GM08714 (cell line): ENCODE data around the gene NIBAN1.

Experiments used
- H3K4me3 ChIP-seq: fragments of 200-500 bp; sonication (Bioruptor generic); 2 replicates; pipeline ENCODE4 v1.5.1; 2014; ENCODE audit warnings: mild to moderate bottlenecking, low read length, inconsistent platforms
- ZNF274 ChIP-seq: IDR thresholded peaks from 2 replicates; pipeline ENCODE4 v1.6.1; 2012; ENCODE audit warnings: mild to moderate bottlenecking, low read depth, low read length

NIBAN1 gene

DNA sequence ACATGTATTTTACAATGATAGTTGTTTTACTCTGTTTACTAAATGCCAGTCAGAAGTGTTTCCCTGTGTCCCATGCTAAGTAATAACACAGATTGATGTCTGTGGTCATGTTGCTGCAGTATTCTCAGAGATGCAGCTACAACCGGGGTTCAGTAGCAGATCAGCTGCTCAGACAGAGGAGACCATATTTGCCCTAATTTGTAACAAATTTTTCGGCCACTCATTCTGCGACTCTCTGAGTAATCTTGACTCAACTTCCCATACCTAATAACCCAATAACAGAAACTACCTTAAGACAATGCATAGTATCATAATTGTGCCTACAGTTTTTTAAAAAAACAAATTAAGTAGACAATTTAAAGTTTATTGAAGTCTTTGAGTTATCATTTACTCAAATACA lies 32.6 kb downstream of the NIBAN1 start:
- no peak for TF ChIP-seq ZNF274
- no peak overlapping the region for H3K4me3 ChIP-seq

DNA sequence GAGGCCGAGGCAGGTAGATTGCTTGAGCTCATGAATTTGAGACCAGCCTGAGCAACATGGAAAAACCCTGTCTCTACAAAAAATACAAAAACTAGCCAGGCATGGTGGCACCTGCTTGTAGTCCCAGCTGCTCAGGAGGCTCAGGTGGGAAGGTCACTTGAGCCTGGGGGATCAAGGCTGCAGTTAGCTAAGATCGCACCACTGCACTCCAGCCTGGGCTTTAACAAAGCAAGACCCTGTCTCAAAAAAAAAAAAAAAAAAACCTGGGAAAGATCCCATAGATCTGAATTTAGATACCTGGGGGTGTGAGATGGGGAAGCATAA lies 32.9 kb downstream of the NIBAN1 start:
- no peak overlapping the region for H3K4me3 ChIP-seq
- no peak for TF ChIP-seq ZNF274

DNA sequence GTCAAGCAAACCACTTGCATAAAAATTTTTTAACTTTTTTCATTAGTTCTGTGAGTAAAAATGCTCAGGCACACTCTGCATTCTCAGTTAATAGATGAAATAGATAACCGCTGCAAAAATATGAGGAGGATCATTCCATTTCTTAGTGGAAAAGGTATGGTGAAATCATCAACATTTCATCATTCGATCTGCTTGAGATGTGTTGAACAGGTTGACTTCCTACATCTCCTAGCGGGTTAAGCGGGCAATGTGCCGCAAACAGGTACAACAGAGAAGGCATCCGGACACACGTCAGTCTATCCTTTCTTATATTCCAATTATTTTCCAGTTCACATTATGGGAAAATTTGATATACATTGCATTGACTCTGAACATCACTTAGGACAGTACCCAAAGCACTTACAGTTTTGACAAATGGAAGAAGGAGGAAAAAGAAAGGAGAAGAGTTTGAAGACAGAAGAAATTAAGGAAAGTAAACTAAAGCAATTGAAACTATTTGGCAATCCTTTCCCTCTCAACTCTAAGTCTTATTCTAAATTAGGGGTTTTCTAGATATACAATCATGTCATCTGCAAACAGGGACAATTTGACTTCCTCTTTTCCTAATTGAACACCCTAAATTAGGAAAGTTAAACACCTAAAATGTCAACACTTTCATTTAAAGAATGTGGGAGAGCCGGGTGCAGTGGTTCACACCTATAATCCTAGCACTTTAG lies 33.5 kb downstream of the NIBAN1 start:
- no peak overlapping the region for H3K4me3 ChIP-seq
- no peak for TF ChIP-seq ZNF274

DNA sequence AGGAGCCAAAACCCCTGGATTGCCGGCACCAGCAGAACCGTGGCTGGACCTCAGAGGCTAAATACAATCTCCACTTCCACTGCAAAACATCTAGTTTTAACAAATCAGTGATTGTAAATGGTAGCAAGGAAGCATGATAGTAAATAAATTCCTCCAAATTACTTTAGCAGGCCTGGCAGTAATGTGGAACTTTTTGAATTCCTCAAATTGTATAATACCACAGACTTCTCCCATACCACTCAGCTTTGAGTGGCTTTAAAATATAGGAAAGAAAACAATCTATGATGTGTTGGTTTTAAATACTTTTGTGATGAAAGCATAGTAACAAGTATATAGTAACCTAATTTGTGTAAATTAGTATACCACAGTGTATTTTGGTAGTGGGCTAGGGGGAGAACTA lies 34.1 kb downstream of the NIBAN1 start:
- TF ChIP-seq ZNF274: no peak
- no peak overlapping the region for H3K4me3 ChIP-seq

DNA sequence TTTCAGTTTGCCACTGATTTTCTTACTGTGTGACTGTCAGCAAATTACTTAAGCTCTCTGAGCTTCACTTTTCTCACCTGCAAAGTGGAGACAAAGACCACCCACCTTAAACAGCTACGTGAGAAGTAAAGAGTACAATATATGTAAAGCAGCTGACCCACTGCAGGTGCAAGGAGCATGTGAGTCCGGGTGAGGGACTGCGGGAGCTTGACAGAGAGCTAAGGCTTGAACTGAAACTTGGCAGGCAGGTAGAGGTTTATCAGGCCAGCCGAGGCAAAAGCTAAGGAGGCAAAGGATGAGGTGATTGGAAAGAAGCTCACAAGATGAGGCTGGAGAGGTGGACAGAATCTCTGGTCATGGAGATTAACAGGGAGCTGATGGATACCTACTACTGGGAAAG lies 36.6 kb downstream of the NIBAN1 start:
- TF ChIP-seq ZNF274: no peak
- no peak overlapping the region for H3K4me3 ChIP-seq

DNA sequence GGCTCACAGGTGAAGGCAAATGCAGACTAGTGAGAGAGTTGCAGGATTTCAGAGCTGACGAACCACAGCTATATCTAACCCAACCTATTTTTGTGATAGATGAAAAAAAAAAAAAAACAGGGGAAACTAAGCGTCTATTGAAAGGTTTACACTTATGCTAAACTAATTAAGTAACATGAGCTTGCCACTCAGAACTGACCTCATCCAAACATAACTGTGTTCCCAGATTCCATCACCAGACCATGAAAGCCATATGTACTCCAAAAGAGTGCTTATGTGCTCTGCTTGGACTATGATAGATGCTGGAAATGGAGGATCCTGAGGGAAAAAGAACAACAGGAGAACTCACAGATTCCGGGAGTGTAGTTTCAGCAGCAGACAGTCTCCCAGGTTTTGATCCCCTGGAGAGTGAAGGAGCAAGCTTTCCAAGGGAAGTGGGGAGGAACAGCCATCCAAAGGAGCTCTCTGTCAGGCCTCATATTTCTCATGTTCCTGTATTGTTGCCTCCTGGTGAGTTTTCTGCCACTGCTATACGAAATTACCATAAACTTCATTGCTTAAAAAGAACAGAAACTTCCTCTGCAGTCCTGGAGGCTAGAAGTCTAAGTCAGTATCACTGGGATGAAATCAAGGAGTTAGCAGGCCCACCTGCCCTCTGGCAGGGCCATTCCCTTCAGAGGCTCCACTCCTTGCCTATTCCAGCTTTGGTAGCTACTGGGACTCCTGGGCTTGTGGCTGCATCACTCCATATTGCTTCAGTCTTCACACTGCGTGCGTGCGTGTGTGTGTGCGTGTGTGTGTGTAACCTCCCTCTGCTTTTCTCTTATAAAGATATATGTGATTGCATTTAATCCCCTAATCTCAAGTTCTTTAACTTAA lies 38.1 kb downstream of the NIBAN1 start:
- TF ChIP-seq ZNF274: no peak
- H3K4me3 ChIP-seq: no peak overlapping the region

DNA sequence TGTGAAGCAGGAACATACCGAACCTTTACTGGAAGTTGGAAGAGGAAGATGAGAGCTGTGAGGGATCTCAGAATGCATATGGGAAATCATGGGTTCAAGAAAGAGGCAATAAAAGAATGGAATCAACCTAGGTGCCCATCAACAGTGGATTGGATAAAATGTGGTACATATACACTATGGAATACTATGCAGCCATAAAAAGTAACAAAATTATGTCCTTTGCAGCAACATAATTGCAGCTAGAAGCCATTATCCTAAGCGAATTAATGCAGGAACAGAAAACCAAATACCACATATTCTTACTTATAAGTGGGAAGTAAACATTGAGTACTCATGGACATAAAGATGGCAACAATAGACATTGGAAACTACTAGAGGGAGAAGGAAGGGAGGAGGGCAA lies 40.4 kb downstream of the NIBAN1 start:
- no peak for TF ChIP-seq ZNF274
- H3K4me3 ChIP-seq: no peak overlapping the region

DNA sequence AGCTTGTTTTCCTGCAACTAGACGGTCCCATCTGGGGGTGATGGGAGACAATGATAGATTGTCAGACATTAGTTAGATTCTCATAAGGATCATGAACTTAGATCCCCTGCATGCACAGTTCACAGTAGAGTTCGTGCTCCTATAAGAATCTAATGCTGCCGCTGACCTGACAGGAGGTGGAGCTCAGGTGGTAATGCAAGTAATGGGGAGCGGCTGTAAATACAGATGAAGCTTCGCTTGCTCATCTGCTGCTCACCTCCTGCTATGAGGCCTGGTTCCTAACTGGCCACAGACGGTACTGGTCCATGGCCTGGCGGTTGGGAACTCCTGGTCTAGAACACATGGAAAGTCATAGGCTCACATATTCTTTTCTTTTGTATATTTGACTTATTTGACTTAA lies 42.0 kb downstream of the NIBAN1 start:
- H3K4me3 ChIP-seq: no peak overlapping the region
- TF ChIP-seq ZNF274: no peak

DNA sequence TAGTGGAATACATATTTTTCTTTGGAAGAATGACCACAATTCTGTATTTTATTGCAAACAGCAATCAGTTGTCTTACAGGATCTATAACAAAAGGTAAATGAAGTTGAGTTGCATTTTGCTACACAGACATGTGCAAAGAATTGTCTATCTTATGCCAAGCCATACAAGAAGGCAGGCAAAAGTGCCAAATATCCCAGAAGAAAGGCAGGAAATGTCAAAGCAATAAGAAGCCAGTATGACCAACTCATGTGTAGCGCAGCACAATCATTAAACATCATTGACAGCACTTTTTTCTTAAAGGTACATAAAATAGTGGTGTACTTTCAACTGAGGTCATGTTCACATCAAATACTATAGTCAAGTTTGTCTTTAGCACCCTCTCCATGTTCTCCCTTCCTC lies 42.7 kb downstream of the NIBAN1 start:
- H3K4me3 ChIP-seq: no peak overlapping the region
- TF ChIP-seq ZNF274: no peak

DNA sequence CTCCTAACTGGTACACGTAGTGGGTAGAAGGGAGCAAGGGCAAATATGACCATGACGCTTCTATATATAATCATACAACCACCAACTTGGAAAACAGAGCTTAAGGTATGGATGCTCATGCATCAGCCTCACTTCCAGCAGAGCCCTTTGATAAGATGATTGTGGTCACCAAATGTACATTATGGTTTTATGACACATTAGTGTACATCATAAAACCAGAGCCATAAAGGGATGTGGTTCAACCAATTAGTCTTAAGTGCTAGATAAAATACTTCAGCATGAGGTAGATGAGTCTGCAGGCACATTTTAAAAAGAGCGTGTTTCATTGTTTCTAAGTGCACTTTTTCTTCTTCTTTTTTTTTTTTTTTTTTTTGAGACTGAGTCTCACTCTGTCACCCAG lies 43.7 kb downstream of the NIBAN1 start:
- no peak for TF ChIP-seq ZNF274
- no peak overlapping the region; the same call in 1 of the 2 replicates for H3K4me3 ChIP-seq

DNA sequence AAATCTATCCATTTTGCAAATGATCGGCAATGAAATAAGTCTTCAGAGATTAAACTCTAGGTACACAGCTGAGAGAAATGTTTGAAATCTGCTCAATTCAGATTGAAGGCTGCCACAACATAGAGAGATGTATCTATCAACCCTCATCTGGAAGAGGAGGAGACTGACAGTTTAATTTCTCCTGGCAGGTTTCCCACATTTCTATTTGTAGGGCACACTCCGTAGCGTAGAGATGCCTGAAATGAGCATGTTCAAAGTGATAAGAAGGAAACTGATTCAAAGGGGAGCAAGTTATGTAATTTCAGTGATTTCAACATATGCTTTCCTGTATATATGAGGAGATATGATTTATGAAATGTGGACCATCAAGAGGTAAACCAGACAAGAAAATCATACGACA lies 44.1 kb downstream of the NIBAN1 start:
- no peak overlapping the region; the same call in 1 of the 2 replicates for H3K4me3 ChIP-seq
- no peak for TF ChIP-seq ZNF274

DNA sequence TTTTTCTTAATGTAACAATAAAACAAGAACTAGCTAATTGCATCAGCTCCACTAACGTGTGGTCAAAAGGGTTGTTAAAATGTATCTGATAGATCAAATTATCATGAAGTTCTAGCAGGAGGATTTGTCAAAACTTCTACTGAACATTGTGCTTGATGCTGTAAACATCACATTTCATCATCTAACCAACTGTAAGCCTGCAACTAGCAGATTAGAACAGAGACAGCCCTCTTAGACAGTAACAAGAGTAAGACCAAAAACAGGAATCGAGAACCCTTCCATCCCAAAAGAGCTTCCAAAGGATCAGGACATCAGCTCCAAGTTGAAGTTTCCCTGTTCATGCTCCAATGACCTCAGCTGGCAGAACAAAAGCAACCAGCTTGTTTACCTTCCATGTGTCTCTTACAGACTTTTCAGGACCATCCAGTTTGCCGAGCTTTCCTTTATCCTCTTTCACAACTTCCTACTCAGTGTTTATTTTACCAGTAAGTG lies 44.6 kb downstream of the NIBAN1 start:
- H3K4me3 ChIP-seq: no peak overlapping the region
- TF ChIP-seq ZNF274: no peak

DNA sequence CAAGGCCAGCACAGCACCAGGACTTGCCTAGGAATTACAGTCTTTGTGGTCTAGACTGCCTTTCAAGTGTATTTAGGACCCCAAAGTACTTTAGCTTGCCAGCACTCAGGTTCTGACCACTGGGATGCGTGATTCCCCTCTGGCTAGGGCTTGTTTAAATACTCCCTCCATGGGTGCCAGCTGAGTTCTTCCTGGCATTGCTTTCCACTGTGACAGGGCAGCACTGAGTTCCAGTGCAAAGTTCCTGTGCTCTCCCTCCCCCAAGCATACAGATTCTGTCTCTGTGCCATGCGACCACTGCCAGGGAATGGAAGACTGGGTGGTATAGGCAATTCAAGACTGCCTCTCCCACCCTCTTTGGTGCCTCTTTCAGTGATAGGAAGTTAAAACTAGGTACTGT lies 45.9 kb downstream of the NIBAN1 start:
- H3K4me3 ChIP-seq: no peak overlapping the region
- no peak for TF ChIP-seq ZNF274
